IgD-negative memory B cell (primary cell): ENCODE results near the gene IGSF9. TPM values are rescaled to one million over a fixed set of nuclear protein-coding genes. Genes with fewer than 3 reads are reported as not detected.

Experiments used
- H3K27ac Mint-ChIP-seq, 3 donors: one replicate each; pipeline ENCODE4 v1.8.0; 2020 to 2022; ENCODE audit warnings: mild to moderate bottlenecking in 3 of 3, mixed read lengths in 3 of 3, moderate library complexity in 1 of 3
- H3K27me3 Mint-ChIP-seq: one replicate; pipeline ENCODE4 v1.8.0; 2021; ENCODE audit warnings: mixed read lengths
- H3K36me3 Mint-ChIP-seq: one replicate; pipeline ENCODE4 v1.8.0; 2020; ENCODE audit warnings: mild to moderate bottlenecking, mixed read lengths
- H3K4me1 Mint-ChIP-seq, 3 donors: one replicate each; pipeline ENCODE4 v1.8.0; 2020 to 2022; ENCODE audit warnings: mixed read lengths in 3 of 3, mild to moderate bottlenecking in 1 of 3
- H3K4me3 Mint-ChIP-seq, 4 donors: one replicate each; pipeline ENCODE4 v1.8.0; 2020 to 2022; ENCODE audit warnings: mild to moderate bottlenecking in 4 of 4, mixed read lengths in 4 of 4, moderate library complexity in 3 of 4
- H3K9me3 Mint-ChIP-seq, 3 donors: one replicate each; pipeline ENCODE4 v1.8.0; 2020 to 2021; ENCODE audit warnings: mixed read lengths in 3 of 3, mild to moderate bottlenecking in 1 of 3
- polyA plus RNA-seq: library from polyadenylated mRNA; unstranded; fragments of 300-500 nt; fragmentation: Illumina TruSeq; gene quantifications from one replicate; pipeline ENCODE4 v1.2.3, GENCODE V29; 2021

IGSF9 gene
- polyA plus RNA-seq, result 0.08 TPM

- Mint-ChIP-seq H3K27ac (no peak within 1 kb of the TSS), H3K4me3 (peak within 1 kb of the TSS in 3 of 4 donors; percentile 16 to 87 (median 71)), H3K4me1 (peaks cover 2 to 12% (median 10%) of the 10 kb centered on the region in 3 donors), H3K27me3 (peaks cover 31% of the 10 kb centered on the region), H3K9me3 (no peaks in the 10 kb centered on the region), H3K36me3 (no peaks in the 10 kb centered on the region)
Measured at GRCh38 chr1:159945483-159946241, at the start of gene IGSF9. TSS of gene IGSF9 (minus strand) at chr1:159945613. CDS start at chr1:159943454, 2,159 bp downstream.

- H3K27me3 Mint-ChIP-seq, result peaks cover 16% of the 10 kb centered on the region
- H3K36me3 Mint-ChIP-seq, result no peaks in the 10 kb centered on the region
Measured at GRCh38 chr1:159994896-159995295, 49.5 kb upstream of the IGSF9 start.

GRCh38 chr1:159993911-159994310 lies 48.5 kb upstream of the IGSF9 start:
- Mint-ChIP-seq H3K4me3 (no peak overlapping the region), H3K9me3 (no peaks in the 10 kb centered on the region), H3K36me3 (no peaks in the 10 kb centered on the region), H3K4me1 (peaks cover 0 to 2% (median 0%) of the 10 kb centered on the region in 3 donors), H3K27me3 (peaks cover 16% of the 10 kb centered on the region), H3K27ac (no peak overlapping the region)

More at GRCh38 chr1:159994896-159995295, 49.5 kb upstream of the IGSF9 start:
- Mint-ChIP-seq H3K4me3 (no peak overlapping the region), H3K9me3 (no peaks in the 10 kb centered on the region), H3K27ac (no peak overlapping the region), H3K4me1 (peaks cover 0 to 2% (median 0%) of the 10 kb centered on the region in 3 donors)

- Mint-ChIP-seq H3K27ac (peak overlapping the region in 1 of 3 donors; percentile 59), H3K36me3 (no peaks in the 10 kb centered on the region), H3K4me3 (no peak overlapping the region), H3K9me3 (peaks cover 0 to 2% (median 0%) of the 10 kb centered on the region in 3 donors), H3K27me3 (peaks cover 17% of the 10 kb centered on the region), H3K4me1 (peaks cover 0 to 2% (median 0%) of the 10 kb centered on the region in 3 donors)
Measured at GRCh38 chr1:159992161-159992560, 46.7 kb upstream of the IGSF9 start.

- Mint-ChIP-seq H3K27me3 (peaks cover 17% of the 10 kb centered on the region), H3K4me1 (peaks cover 0 to 2% (median 0%) of the 10 kb centered on the region in 3 donors), H3K27ac (no peak overlapping the region), H3K36me3 (no peaks in the 10 kb centered on the region), H3K9me3 (peaks cover 0 to 2% (median 0%) of the 10 kb centered on the region in 3 donors), H3K4me3 (no peak overlapping the region)
Measured at GRCh38 chr1:159991513-159991912, 46.1 kb upstream of the IGSF9 start.

- H3K9me3 Mint-ChIP-seq, result peaks cover 0 to 2% (median 0%) of the 10 kb centered on the region in 3 donors
- peaks cover 0 to 2% (median 0%) of the 10 kb centered on the region in 3 donors for H3K4me1 Mint-ChIP-seq
- H3K27me3 Mint-ChIP-seq, result peaks cover 21% of the 10 kb centered on the region
- H3K36me3 Mint-ChIP-seq, result no peaks in the 10 kb centered on the region
- no peak overlapping the region for H3K4me3 Mint-ChIP-seq
- no peak overlapping the region for H3K27ac Mint-ChIP-seq
Measured at GRCh38 chr1:159990005-159990404, 44.6 kb upstream of the IGSF9 start.

GRCh38 chr1:159989581-159989980 lies 44.2 kb upstream of the IGSF9 start:
- H3K27ac Mint-ChIP-seq, result no peak overlapping the region
- peaks cover 0 to 2% (median 0%) of the 10 kb centered on the region in 3 donors for H3K9me3 Mint-ChIP-seq
- H3K4me3 Mint-ChIP-seq, result no peak overlapping the region
- peaks cover 0 to 2% (median 0%) of the 10 kb centered on the region in 3 donors for H3K4me1 Mint-ChIP-seq
- H3K27me3 Mint-ChIP-seq, result peaks cover 18% of the 10 kb centered on the region
- H3K36me3 Mint-ChIP-seq, result no peaks in the 10 kb centered on the region

GRCh38 chr1:159988006-159988405 lies 42.6 kb upstream of the IGSF9 start:
- Mint-ChIP-seq H3K9me3 (peaks cover 0 to 2% (median 0%) of the 10 kb centered on the region in 3 donors), H3K27ac (no peak overlapping the region), H3K4me3 (no peak overlapping the region), H3K27me3 (peaks cover 22% of the 10 kb centered on the region), H3K36me3 (no peaks in the 10 kb centered on the region), H3K4me1 (peaks cover 0 to 2% (median 0%) of the 10 kb centered on the region in 3 donors)

GRCh38 chr1:159987186-159987585 lies 41.8 kb upstream of the IGSF9 start:
- Mint-ChIP-seq H3K4me1 (peaks cover 0 to 2% (median 0%) of the 10 kb centered on the region in 3 donors), H3K27ac (no peak overlapping the region), H3K4me3 (no peak overlapping the region), H3K36me3 (no peaks in the 10 kb centered on the region), H3K27me3 (peaks cover 19% of the 10 kb centered on the region), H3K9me3 (peaks cover 0 to 2% (median 0%) of the 10 kb centered on the region in 3 donors)

GRCh38 chr1:159986531-159986930 lies 41.1 kb upstream of the IGSF9 start:
- H3K27ac Mint-ChIP-seq, result no peak overlapping the region
- H3K4me3 Mint-ChIP-seq, result no peak overlapping the region

GRCh38 chr1:159986093-159986492 lies 40.7 kb upstream of the IGSF9 start:
- peaks cover 0 to 2% (median 0%) of the 10 kb centered on the region in 3 donors for H3K9me3 Mint-ChIP-seq
- peaks cover 24% of the 10 kb centered on the region for H3K27me3 Mint-ChIP-seq
- no peaks in the 10 kb centered on the region for H3K36me3 Mint-ChIP-seq
- no peak overlapping the region for H3K27ac Mint-ChIP-seq
- no peak overlapping the region for H3K4me3 Mint-ChIP-seq
- H3K4me1 Mint-ChIP-seq, result no peaks in the 10 kb centered on the region

More at GRCh38 chr1:159986531-159986930, 41.1 kb upstream of the IGSF9 start:
- Mint-ChIP-seq H3K4me1 (peaks cover 0 to under 1% (median 0%) of the 10 kb centered on the region in 3 donors), H3K36me3 (no peaks in the 10 kb centered on the region), H3K27me3 (peaks cover 21% of the 10 kb centered on the region), H3K9me3 (peaks cover 0 to 2% (median 0%) of the 10 kb centered on the region in 3 donors)

- Mint-ChIP-seq H3K27me3 (peaks cover 22% of the 10 kb centered on the region), H3K36me3 (no peaks in the 10 kb centered on the region), H3K9me3 (peaks cover 0 to 2% (median 0%) of the 10 kb centered on the region in 3 donors), H3K27ac (no peak overlapping the region), H3K4me3 (no peak overlapping the region), H3K4me1 (no peaks in the 10 kb centered on the region)
Measured at GRCh38 chr1:159985473-159985872, 40.1 kb upstream of the IGSF9 start.

GRCh38 chr1:159983681-159984080 lies 38.3 kb upstream of the IGSF9 start:
- H3K4me1 Mint-ChIP-seq, result no peaks in the 10 kb centered on the region
- H3K9me3 Mint-ChIP-seq, result peaks cover 0 to 2% (median 0%) of the 10 kb centered on the region in 3 donors
- no peak overlapping the region for H3K27ac Mint-ChIP-seq
- H3K36me3 Mint-ChIP-seq, result no peaks in the 10 kb centered on the region
- peaks cover 22% of the 10 kb centered on the region for H3K27me3 Mint-ChIP-seq
- H3K4me3 Mint-ChIP-seq, result no peak overlapping the region

- Mint-ChIP-seq H3K27ac (peak overlapping the region in 1 of 3 donors; percentile 5), H3K9me3 (no peaks in the 10 kb centered on the region), H3K4me3 (no peak overlapping the region), H3K36me3 (no peaks in the 10 kb centered on the region), H3K27me3 (peaks cover 21% of the 10 kb centered on the region), H3K4me1 (no peaks in the 10 kb centered on the region)
Measured at GRCh38 chr1:159982280-159982679, 36.9 kb upstream of the IGSF9 start.

GRCh38 chr1:159981351-159982055 lies 36.1 kb upstream of the IGSF9 start:
- peak overlapping the region in 1 of 3 donors; percentile 5 for H3K27ac Mint-ChIP-seq
- H3K27me3 Mint-ChIP-seq, result peaks cover 18% of the 10 kb centered on the region
- no peak overlapping the region for H3K4me3 Mint-ChIP-seq
- no peaks in the 10 kb centered on the region for H3K36me3 Mint-ChIP-seq
- no peaks in the 10 kb centered on the region for H3K9me3 Mint-ChIP-seq
- H3K4me1 Mint-ChIP-seq, result no peaks in the 10 kb centered on the region
